ENCODE results near the gene NUAK2.

Gene NUAK2

DNA sequence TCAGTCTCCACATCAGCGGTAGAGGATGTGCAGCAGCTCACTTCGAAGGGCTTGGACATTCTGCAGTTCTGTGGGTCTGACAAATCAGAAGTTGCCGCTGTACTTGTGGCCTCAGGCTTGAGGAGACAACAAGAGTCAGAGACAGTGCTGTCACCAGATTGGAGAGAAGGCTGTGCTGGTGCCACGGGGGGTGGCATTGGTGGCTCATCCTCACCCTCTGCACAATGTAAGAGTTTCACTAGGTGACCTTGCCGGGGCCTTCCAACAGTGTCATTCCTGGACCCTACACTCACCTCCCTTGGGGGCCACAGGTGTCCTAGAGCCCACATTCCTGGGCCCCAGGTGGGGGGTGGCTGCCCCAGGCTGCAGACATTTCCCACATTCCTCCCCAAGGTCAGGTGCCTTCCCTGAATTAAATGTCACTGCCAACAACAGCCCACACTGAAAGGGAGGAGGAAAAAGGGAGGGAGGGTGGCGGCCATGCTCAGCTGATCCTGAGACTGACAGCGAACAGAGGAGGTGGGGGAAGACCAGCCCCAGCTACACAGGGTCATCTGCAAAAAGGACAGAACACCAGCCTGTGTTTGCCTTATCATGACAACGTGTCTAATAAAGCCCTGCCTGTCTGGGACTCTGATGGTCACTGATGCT is 47.4 kb downstream of the NUAK2 start:
- no peaks in the 10 kb centered on the region for H3K27me3 ChIP-seq (ENCODE audit: control insufficient read depth in 5 of 5, insufficient read depth in 4 of 5, low read length in 5 of 5)
- peaks cover 0 to 29% (median 0%) of the 10 kb centered on the region in 5 donors for H3K4me1 ChIP-seq (ENCODE audit: control insufficient read depth in 5 of 5, insufficient read depth in 5 of 5, low read length in 5 of 5)
- no peaks in the 10 kb centered on the region for H3K9me3 ChIP-seq (ENCODE audit: control insufficient read depth in 5 of 5, low read length in 5 of 5)
- no peak overlapping the region for H3K9ac ChIP-seq (ENCODE audit: low read length in 5 of 5)
- H3K27ac ChIP-seq (ENCODE audit: low read depth, low read length) = no peak overlapping the region
- H3K36me3 ChIP-seq (ENCODE audit: control insufficient read depth in 5 of 5, insufficient read depth in 5 of 5, low read length in 5 of 5) = peaks cover 0 to 11% (median 0%) of the 10 kb centered on the region in 5 donors
- H3K4me3 ChIP-seq (ENCODE audit: low read depth in 1 of 5, low read length in 5 of 5) = no peak overlapping the region

- Histone ChIP-seq H3K27me3 (ENCODE audit: control insufficient read depth in 5 of 5, insufficient read depth in 4 of 5, low read length in 5 of 5) (no peaks in the 10 kb centered on the region), H3K9me3 (ENCODE audit: control insufficient read depth in 5 of 5, low read length in 5 of 5) (no peaks in the 10 kb centered on the region), H3K36me3 (ENCODE audit: control insufficient read depth in 5 of 5, insufficient read depth in 5 of 5, low read length in 5 of 5) (peaks cover 0 to 11% (median 0%) of the 10 kb centered on the region in 5 donors), H3K4me1 (ENCODE audit: control insufficient read depth in 5 of 5, insufficient read depth in 5 of 5, low read length in 5 of 5) (peaks cover 0 to 29% (median 0%) of the 10 kb centered on the region in 5 donors), H3K9ac (ENCODE audit: low read length in 5 of 5) (no peak overlapping the region), H3K27ac (ENCODE audit: low read depth, low read length) (no peak overlapping the region), H3K4me3 (ENCODE audit: low read depth in 1 of 5, low read length in 5 of 5) (no peak overlapping the region)
Measured at GRCh38 chr1:205273551-205273982, 48.0 kb downstream of the NUAK2 start.

- H3K4me1 ChIP-seq (ENCODE audit: control insufficient read depth in 5 of 5, insufficient read depth in 5 of 5, low read length in 5 of 5) = peaks cover 2 to 34% (median 4%) of the 10 kb centered on the region in 5 donors
- no peak overlapping the region for H3K27ac ChIP-seq (ENCODE audit: low read depth, low read length)
- H3K36me3 ChIP-seq (ENCODE audit: control insufficient read depth in 5 of 5, insufficient read depth in 5 of 5, low read length in 5 of 5) = peaks cover 0 to 11% (median 0%) of the 10 kb centered on the region in 5 donors
- H3K4me3 ChIP-seq (ENCODE audit: low read depth in 1 of 5, low read length in 5 of 5) = no peak overlapping the region
- no peaks in the 10 kb centered on the region for H3K9me3 ChIP-seq (ENCODE audit: control insufficient read depth in 5 of 5, low read length in 5 of 5)
- no peak overlapping the region for H3K9ac ChIP-seq (ENCODE audit: low read length in 5 of 5)
- no peaks in the 10 kb centered on the region for H3K27me3 ChIP-seq (ENCODE audit: control insufficient read depth in 5 of 5, insufficient read depth in 4 of 5, low read length in 5 of 5)
Measured at GRCh38 chr1:205272536-205272935, 49.0 kb downstream of the NUAK2 start.

DNA sequence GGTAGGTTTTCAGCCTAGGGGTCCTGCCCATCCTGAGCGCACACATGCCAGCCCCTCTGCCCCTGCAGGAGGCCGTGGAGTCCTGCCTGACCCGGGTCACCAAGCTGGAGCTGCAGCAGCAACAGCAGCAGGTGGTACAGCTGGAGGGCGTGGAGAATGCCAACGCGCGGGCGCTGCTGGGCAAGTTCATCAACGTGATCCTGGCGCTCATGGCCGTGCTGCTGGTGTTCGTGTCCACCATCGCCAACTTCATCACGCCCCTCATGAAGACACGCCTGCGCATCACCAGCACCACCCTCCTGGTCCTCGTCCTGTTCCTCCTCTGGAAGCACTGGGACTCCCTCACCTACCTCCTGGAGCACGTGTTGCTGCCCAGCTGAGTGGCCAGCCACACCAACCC is 49.8 kb downstream of the NUAK2 start:
- H3K27ac ChIP-seq (ENCODE audit: low read depth, low read length) = no peak overlapping the region
- H3K4me1 ChIP-seq (ENCODE audit: control insufficient read depth in 5 of 5, insufficient read depth in 5 of 5, low read length in 5 of 5) = peaks cover 5 to 42% (median 12%) of the 10 kb centered on the region in 5 donors
- H3K4me3 ChIP-seq (ENCODE audit: low read depth in 1 of 5, low read length in 5 of 5) = no peak overlapping the region
- no peaks in the 10 kb centered on the region for H3K9me3 ChIP-seq (ENCODE audit: control insufficient read depth in 5 of 5, low read length in 5 of 5)
- no peaks in the 10 kb centered on the region for H3K27me3 ChIP-seq (ENCODE audit: control insufficient read depth in 5 of 5, insufficient read depth in 4 of 5, low read length in 5 of 5)
- H3K9ac ChIP-seq (ENCODE audit: low read length in 5 of 5) = no peak overlapping the region
- peaks cover 0 to 11% (median 0%) of the 10 kb centered on the region in 5 donors for H3K36me3 ChIP-seq (ENCODE audit: control insufficient read depth in 5 of 5, insufficient read depth in 5 of 5, low read length in 5 of 5)

- Histone ChIP-seq H3K4me1 (ENCODE audit: control insufficient read depth in 5 of 5, insufficient read depth in 5 of 5, low read length in 5 of 5) (peaks cover 6 to 46% (median 15%) of the 10 kb centered on the region in 5 donors), H3K27ac (ENCODE audit: low read depth, low read length) (no peak overlapping the region), H3K9ac (ENCODE audit: low read length in 5 of 5) (no peak overlapping the region), H3K27me3 (ENCODE audit: control insufficient read depth in 5 of 5, insufficient read depth in 4 of 5, low read length in 5 of 5) (no peaks in the 10 kb centered on the region), H3K9me3 (ENCODE audit: control insufficient read depth in 5 of 5, low read length in 5 of 5) (no peaks in the 10 kb centered on the region), H3K4me3 (ENCODE audit: low read depth in 1 of 5, low read length in 5 of 5) (peak overlapping the region in 1 of 5 donors; percentile 17), H3K36me3 (ENCODE audit: control insufficient read depth in 5 of 5, insufficient read depth in 5 of 5, low read length in 5 of 5) (peaks cover 0 to 11% (median 0%) of the 10 kb centered on the region in 5 donors)
Measured at GRCh38 chr1:205271277-205271676, 50.3 kb downstream of the NUAK2 start.

GRCh38 chr1:205270764-205271163 is 50.8 kb downstream of the NUAK2 start:
- Histone ChIP-seq H3K4me3 (ENCODE audit: low read depth in 1 of 5, low read length in 5 of 5) (peak overlapping the region in 1 of 5 donors; percentile 17), H3K4me1 (ENCODE audit: control insufficient read depth in 5 of 5, insufficient read depth in 5 of 5, low read length in 5 of 5) (peaks cover 6 to 46% (median 15%) of the 10 kb centered on the region in 5 donors)

GRCh38 chr1:205270271-205270670 is 51.3 kb downstream of the NUAK2 start:
- no peak overlapping the region for H3K27ac ChIP-seq (ENCODE audit: low read depth, low read length)
- no peaks in the 10 kb centered on the region for H3K27me3 ChIP-seq (ENCODE audit: control insufficient read depth in 5 of 5, insufficient read depth in 4 of 5, low read length in 5 of 5)
- peaks cover 6 to 46% (median 15%) of the 10 kb centered on the region in 5 donors for H3K4me1 ChIP-seq (ENCODE audit: control insufficient read depth in 5 of 5, insufficient read depth in 5 of 5, low read length in 5 of 5)

More at GRCh38 chr1:205270764-205271163, 50.8 kb downstream of the NUAK2 start:
- Histone ChIP-seq H3K27ac (ENCODE audit: low read depth, low read length) (no peak overlapping the region), H3K9ac (ENCODE audit: low read length in 5 of 5) (no peak overlapping the region), H3K36me3 (ENCODE audit: control insufficient read depth in 5 of 5, insufficient read depth in 5 of 5, low read length in 5 of 5) (peaks cover 0 to 11% (median 0%) of the 10 kb centered on the region in 5 donors), H3K9me3 (ENCODE audit: control insufficient read depth in 5 of 5, low read length in 5 of 5) (no peaks in the 10 kb centered on the region), H3K27me3 (ENCODE audit: control insufficient read depth in 5 of 5, insufficient read depth in 4 of 5, low read length in 5 of 5) (no peaks in the 10 kb centered on the region)

DNA sequence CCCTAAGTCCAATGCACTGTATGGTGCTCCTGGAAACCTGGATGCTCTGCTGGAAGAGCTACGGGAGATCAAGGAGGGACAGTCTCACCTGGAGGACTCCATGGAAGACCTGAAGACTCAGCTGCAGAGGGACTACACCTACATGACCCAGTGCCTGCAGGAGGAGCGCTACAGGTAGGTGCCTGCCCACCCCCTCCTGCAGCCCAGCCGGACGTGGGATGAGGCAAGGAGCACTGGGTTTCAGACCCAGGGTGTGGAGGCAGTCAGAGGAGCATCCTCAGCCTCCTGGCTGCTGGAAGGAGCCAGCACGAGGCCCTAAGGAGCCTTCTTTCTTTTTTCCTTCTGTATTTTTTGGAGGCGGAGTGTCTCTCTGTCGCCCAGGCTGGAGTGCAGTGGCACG is 51.8 kb downstream of the NUAK2 start:
- H3K4me1 ChIP-seq (ENCODE audit: control insufficient read depth in 5 of 5, insufficient read depth in 5 of 5, low read length in 5 of 5) = peaks cover 6 to 46% (median 15%) of the 10 kb centered on the region in 5 donors
- no peak overlapping the region for H3K9ac ChIP-seq (ENCODE audit: low read length in 5 of 5)
- no peaks in the 10 kb centered on the region for H3K9me3 ChIP-seq (ENCODE audit: control insufficient read depth in 5 of 5, low read length in 5 of 5)
- H3K27me3 ChIP-seq (ENCODE audit: control insufficient read depth in 5 of 5, insufficient read depth in 4 of 5, low read length in 5 of 5) = no peaks in the 10 kb centered on the region
- H3K4me3 ChIP-seq (ENCODE audit: low read depth in 1 of 5, low read length in 5 of 5) = no peak overlapping the region
- no peak overlapping the region for H3K27ac ChIP-seq (ENCODE audit: low read depth, low read length)
- peaks cover 0 to 11% (median 0%) of the 10 kb centered on the region in 5 donors for H3K36me3 ChIP-seq (ENCODE audit: control insufficient read depth in 5 of 5, insufficient read depth in 5 of 5, low read length in 5 of 5)

More at GRCh38 chr1:205270271-205270670, 51.3 kb downstream of the NUAK2 start:
- Histone ChIP-seq H3K9ac (ENCODE audit: low read length in 5 of 5) (no peak overlapping the region), H3K4me3 (ENCODE audit: low read depth in 1 of 5, low read length in 5 of 5) (no peak overlapping the region), H3K36me3 (ENCODE audit: control insufficient read depth in 5 of 5, insufficient read depth in 5 of 5, low read length in 5 of 5) (peaks cover 0 to 11% (median 0%) of the 10 kb centered on the region in 5 donors), H3K9me3 (ENCODE audit: control insufficient read depth in 5 of 5, low read length in 5 of 5) (no peaks in the 10 kb centered on the region)

- Histone ChIP-seq H3K4me3 (ENCODE audit: low read depth in 1 of 5, low read length in 5 of 5) (no peak overlapping the region), H3K9me3 (ENCODE audit: control insufficient read depth in 5 of 5, low read length in 5 of 5) (no peaks in the 10 kb centered on the region), H3K4me1 (ENCODE audit: control insufficient read depth in 5 of 5, insufficient read depth in 5 of 5, low read length in 5 of 5) (peaks cover 6 to 46% (median 15%) of the 10 kb centered on the region in 5 donors), H3K27ac (ENCODE audit: low read depth, low read length) (no peak overlapping the region), H3K27me3 (ENCODE audit: control insufficient read depth in 5 of 5, insufficient read depth in 4 of 5, low read length in 5 of 5) (no peaks in the 10 kb centered on the region), H3K36me3 (ENCODE audit: control insufficient read depth in 5 of 5, insufficient read depth in 5 of 5, low read length in 5 of 5) (peaks cover 0 to 11% (median 0%) of the 10 kb centered on the region in 5 donors), H3K9ac (ENCODE audit: low read length in 5 of 5) (no peak overlapping the region)
Measured at GRCh38 chr1:205268846-205269680, 52.5 kb downstream of the NUAK2 start.
